GM18519 (cell line): ENCODE results near the gene SUGP1.

ENCODE experiments used
- ATAC-seq: cut with Tn5 transposase; IDR thresholded peaks from one replicate; pipeline ENCODE4 v1.9.1; 2021; ENCODE audit warnings: mild to moderate bottlenecking, moderate library complexity; ENCODE audit not compliant: unreplicated experiment, low FRiP score

The SUGP1 gene

GRCh38 chr19:19236173-19236572, 84.1 kb downstream of the SUGP1 start:
- ATAC-seq, result no peak

- ATAC-seq, result no peak
Measured at GRCh38 chr19:19234220-19234816, 86.0 kb downstream of the SUGP1 start.

GRCh38 chr19:19232261-19232721, 88.0 kb downstream of the SUGP1 start:
- no peak for ATAC-seq

GRCh38 chr19:19230999-19231398, 89.3 kb downstream of the SUGP1 start:
- ATAC-seq, result no peak

- no peak for ATAC-seq
Measured at GRCh38 chr19:19229701-19230100, 90.6 kb downstream of the SUGP1 start.

GRCh38 chr19:19227217-19227616, 93.1 kb downstream of the SUGP1 start:
- ATAC-seq, result no peak

GRCh38 chr19:19226663-19227062, 93.6 kb downstream of the SUGP1 start:
- ATAC-seq, result no peak

GRCh38 chr19:19226204-19226603, 94.1 kb downstream of the SUGP1 start:
- no peak for ATAC-seq
